GM18499 (cell line): Measurements from ENCODE around the gene RAPGEF4.

Experiments used
- ATAC-seq: cut with Tn5 transposase; IDR thresholded peaks from one replicate; pipeline ENCODE4 v1.9.1; 2021; ENCODE audit warnings: moderate number of reproducible peaks; ENCODE audit not compliant: insufficient read depth, unreplicated experiment

The RAPGEF4 gene

GRCh38 chr2:172953411-172953810, 217.8 kb downstream of the RAPGEF4 start:
- ATAC-seq = no peak

- ATAC-seq = no peak
These were observed 218.6 kb downstream of the RAPGEF4 start for GRCh38 chr2:172953970-172954852.

GRCh38 chr2:172955587-172955986, 219.9 kb downstream of the RAPGEF4 start:
- ATAC-seq = no peak

- ATAC-seq = no peak
These were observed 222.1 kb downstream of the RAPGEF4 start for GRCh38 chr2:172957734-172958133.

- ATAC-seq = no peak
These were observed 226.4 kb downstream of the RAPGEF4 start for GRCh38 chr2:172962082-172962481.

- ATAC-seq = no peak
These were observed 227.2 kb downstream of the RAPGEF4 start for GRCh38 chr2:172962824-172963223.

GRCh38 chr2:172964511-172965139, 229.0 kb downstream of the RAPGEF4 start:
- no peak for ATAC-seq

GRCh38 chr2:172965433-172966212, 230.0 kb downstream of the RAPGEF4 start:
- ATAC-seq = no peak

GRCh38 chr2:172967036-172967982, 231.7 kb downstream of the RAPGEF4 start:
- ATAC-seq = no peak

- ATAC-seq = no peak
These were observed 232.4 kb downstream of the RAPGEF4 start for GRCh38 chr2:172968061-172968469.

- ATAC-seq = no peak
These were observed 233.5 kb downstream of the RAPGEF4 start for GRCh38 chr2:172969166-172969565.

- no peak for ATAC-seq
These were observed 234.0 kb downstream of the RAPGEF4 start for GRCh38 chr2:172969609-172970008.

- no peak for ATAC-seq
These were observed 235.0 kb downstream of the RAPGEF4 start for GRCh38 chr2:172970660-172971059.

GRCh38 chr2:172972005-172972619, 236.5 kb downstream of the RAPGEF4 start:
- no peak for ATAC-seq

GRCh38 chr2:172974762-172975161, 239.1 kb downstream of the RAPGEF4 start:
- no peak for ATAC-seq

- ATAC-seq = no peak
These were observed 240.5 kb downstream of the RAPGEF4 start for GRCh38 chr2:172976116-172976515.

- no peak for ATAC-seq
These were observed 241.2 kb downstream of the RAPGEF4 start for GRCh38 chr2:172976816-172977215.

- no peak for ATAC-seq
These were observed 241.8 kb downstream of the RAPGEF4 start for GRCh38 chr2:172977270-172978062.

GRCh38 chr2:172978063-172978383, 242.4 kb downstream of the RAPGEF4 start:
- no peak for ATAC-seq
